HepG2 (cell line): ENCODE measurements around the gene PKN2. TPM values are rescaled to one million over a fixed set of nuclear protein-coding genes. Genes with fewer than 3 reads are reported as not detected.

Experiments used
- CBX1 ChIP-seq: IDR thresholded peaks from one replicate; pipeline ENCODE4 v1.6.1; 2016; ENCODE audit warnings: antibody characterized with exemption, low read depth
- MAFK ChIP-seq, 2 experiments: IDR thresholded peaks in 1 of 2; conservative IDR thresholded peaks in 1 of 2; 2 replicates each; pipeline ENCODE4 v1.6.1; 2011; ENCODE audit warnings: improper control_type of control experiment in 2 of 2, low read length in 2 of 2
- NBN ChIP-seq: fragments of 450-650 bp; conservative IDR thresholded peaks from 2 replicates; pipeline ENCODE4 v1.6.1; 2017
- PLRG1 ChIP-seq: fragments of 450-650 bp; conservative IDR thresholded peaks from 2 replicates; pipeline ENCODE4 v1.6.1; 2016
- ZFP82 ChIP-seq: sonication (generic); formaldehyde crosslinking; IDR thresholded peaks from 2 replicates; pipeline ENCODE4 v1.5.1; 2020; ENCODE audit warnings: mild to moderate bottlenecking, missing genetic modification reagents, borderline replicate concordance
- ZNF292 ChIP-seq: sonication (generic); formaldehyde crosslinking; IDR thresholded peaks from 2 replicates; pipeline ENCODE4 v1.8.1; 2022; ENCODE audit warnings: mild to moderate bottlenecking, low read depth, missing genetic modification reagents, borderline replicate concordance
- ZNF382 ChIP-seq: sonication (generic); formaldehyde crosslinking; IDR thresholded peaks from 2 replicates; pipeline ENCODE4 v1.5.0; 2020; ENCODE audit warnings: missing genetic modification reagents, mild to moderate bottlenecking, borderline replicate concordance
- ZNF441 ChIP-seq: sonication (generic); formaldehyde crosslinking; IDR thresholded peaks from 2 replicates; pipeline ENCODE4 v1.7.0; 2021; ENCODE audit warnings: missing genetic modification reagents, borderline replicate concordance
- polyA plus RNA-seq, 8 experiments: library from polyadenylated mRNA; depleted of rRNA in 3 of 8; stranded (reverse) in 7 of 8; unstranded in 1 of 8; fragments of >200 nt; fragmentation: Illumina TruSeq in 4 of 8; extraction: Trizol in 4 of 8; gene quantifications; 2 replicates each; pipeline versions ENCODE4 v1.2.1 to v1.2.3, GENCODE V29; 2011 to 2016; ENCODE audit warnings: low read depth in 4 of 8, missing spikeins in 1 of 8, mixed read lengths in 1 of 8; ENCODE audit not compliant: insufficient read depth in 1 of 8
- total RNA-seq, 5 experiments: library from RNA; depleted of rRNA; stranded (reverse); fragments of >200 nt; fragmentation: Illumina TruSeq; extraction: Trizol; gene quantifications; 2 replicates each; pipeline ENCODE4 v1.2.3, GENCODE V29; 2016; ENCODE audit warnings: low read depth in 1 of 5
- TF ChIP-seq, protein P1 (sequence below): sonication (generic); formaldehyde crosslinking; IDR thresholded peaks from 2 replicates; pipeline ENCODE4 v1.9.0; 2022; ENCODE audit warnings: missing genetic modification reagents, mild to moderate bottlenecking, borderline replicate concordance
- TF ChIP-seq, protein P2 (sequence below): sonication (generic); formaldehyde crosslinking; IDR thresholded peaks from 2 replicates; pipeline ENCODE4 v1.9.0; 2021; ENCODE audit warnings: mild to moderate bottlenecking, missing genetic modification reagents
- TF ChIP-seq, protein P3 (sequence below): sonication (generic); formaldehyde crosslinking; IDR thresholded peaks from 2 replicates; pipeline ENCODE4 v1.4.0; 2020; ENCODE audit warnings: missing genetic modification reagents
- TF ChIP-seq, protein P4 (sequence below): sonication (generic); formaldehyde crosslinking; IDR thresholded peaks from 2 replicates; pipeline ENCODE4 v1.4.0; 2020; ENCODE audit warnings: missing genetic modification reagents, borderline replicate concordance
- TF ChIP-seq, protein P5 (sequence below): sonication (generic); formaldehyde crosslinking; IDR thresholded peaks from 2 replicates; pipeline ENCODE4 v1.4.0; 2020; ENCODE audit warnings: mild to moderate bottlenecking, missing genetic modification reagents

The PKN2 gene
- total and polyA plus RNA-seq, 2 of the 13 experiments (the other 11 are each of a cell fraction or from before 2014, with no cell fraction given): 17.0 to 29.4 TPM

DNA sequence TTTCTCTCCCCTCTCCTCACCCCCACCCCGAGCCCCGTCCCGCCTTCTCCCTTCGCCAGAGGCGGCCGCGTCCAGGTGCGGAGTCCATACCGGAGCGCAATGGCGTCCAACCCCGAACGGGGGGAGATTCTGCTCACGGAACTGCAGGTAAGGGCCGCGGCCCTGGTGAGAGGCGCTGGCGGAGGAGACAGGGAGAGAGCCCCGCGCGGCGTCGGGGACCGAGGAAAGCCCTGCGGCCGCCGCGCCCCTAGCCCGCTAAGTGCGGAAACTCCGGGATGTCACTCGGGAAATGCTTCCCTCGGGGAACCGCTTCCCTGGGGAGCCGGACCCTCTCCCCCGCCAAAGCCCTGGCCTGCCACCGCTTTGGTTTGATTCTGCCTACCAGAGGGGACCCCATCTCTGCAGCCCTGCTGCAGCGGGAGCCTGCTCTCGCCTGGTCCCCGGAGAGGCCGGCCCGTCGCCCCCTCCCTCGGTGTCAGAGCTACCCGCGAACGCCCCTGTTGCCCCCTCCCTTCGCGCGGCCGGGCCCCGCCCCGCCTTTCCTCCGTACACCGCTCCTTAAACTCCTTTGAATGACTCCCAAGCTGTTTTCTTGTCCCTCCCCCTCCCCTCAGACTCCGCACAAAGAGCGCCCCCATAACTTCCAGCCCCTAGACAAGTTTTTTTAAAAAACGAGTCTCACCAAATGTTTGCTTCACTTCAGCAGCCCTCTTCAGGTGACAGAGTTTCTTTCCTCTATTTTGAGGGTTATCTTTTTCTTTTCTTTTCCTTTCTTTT lies 597 bp downstream of the PKN2 start (continued):
- TF ChIP-seq, protein P1, sequence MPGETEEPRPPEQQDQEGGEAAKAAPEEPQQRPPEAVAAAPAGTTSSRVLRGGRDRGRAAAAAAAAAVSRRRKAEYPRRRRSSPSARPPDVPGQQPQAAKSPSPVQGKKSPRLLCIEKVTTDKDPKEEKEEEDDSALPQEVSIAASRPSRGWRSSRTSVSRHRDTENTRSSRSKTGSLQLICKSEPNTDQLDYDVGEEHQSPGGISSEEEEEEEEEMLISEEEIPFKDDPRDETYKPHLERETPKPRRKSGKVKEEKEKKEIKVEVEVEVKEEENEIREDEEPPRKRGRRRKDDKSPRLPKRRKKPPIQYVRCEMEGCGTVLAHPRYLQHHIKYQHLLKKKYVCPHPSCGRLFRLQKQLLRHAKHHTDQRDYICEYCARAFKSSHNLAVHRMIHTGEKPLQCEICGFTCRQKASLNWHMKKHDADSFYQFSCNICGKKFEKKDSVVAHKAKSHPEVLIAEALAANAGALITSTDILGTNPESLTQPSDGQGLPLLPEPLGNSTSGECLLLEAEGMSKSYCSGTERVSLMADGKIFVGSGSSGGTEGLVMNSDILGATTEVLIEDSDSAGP (CRISPR knock-in tag): 0 out of 2 replicates have a peak, but pooled peaks have one; percentile 12
- no peak for TF ChIP-seq ZNF382 (CRISPR knock-in tag)
- TF ChIP-seq, protein P2, sequence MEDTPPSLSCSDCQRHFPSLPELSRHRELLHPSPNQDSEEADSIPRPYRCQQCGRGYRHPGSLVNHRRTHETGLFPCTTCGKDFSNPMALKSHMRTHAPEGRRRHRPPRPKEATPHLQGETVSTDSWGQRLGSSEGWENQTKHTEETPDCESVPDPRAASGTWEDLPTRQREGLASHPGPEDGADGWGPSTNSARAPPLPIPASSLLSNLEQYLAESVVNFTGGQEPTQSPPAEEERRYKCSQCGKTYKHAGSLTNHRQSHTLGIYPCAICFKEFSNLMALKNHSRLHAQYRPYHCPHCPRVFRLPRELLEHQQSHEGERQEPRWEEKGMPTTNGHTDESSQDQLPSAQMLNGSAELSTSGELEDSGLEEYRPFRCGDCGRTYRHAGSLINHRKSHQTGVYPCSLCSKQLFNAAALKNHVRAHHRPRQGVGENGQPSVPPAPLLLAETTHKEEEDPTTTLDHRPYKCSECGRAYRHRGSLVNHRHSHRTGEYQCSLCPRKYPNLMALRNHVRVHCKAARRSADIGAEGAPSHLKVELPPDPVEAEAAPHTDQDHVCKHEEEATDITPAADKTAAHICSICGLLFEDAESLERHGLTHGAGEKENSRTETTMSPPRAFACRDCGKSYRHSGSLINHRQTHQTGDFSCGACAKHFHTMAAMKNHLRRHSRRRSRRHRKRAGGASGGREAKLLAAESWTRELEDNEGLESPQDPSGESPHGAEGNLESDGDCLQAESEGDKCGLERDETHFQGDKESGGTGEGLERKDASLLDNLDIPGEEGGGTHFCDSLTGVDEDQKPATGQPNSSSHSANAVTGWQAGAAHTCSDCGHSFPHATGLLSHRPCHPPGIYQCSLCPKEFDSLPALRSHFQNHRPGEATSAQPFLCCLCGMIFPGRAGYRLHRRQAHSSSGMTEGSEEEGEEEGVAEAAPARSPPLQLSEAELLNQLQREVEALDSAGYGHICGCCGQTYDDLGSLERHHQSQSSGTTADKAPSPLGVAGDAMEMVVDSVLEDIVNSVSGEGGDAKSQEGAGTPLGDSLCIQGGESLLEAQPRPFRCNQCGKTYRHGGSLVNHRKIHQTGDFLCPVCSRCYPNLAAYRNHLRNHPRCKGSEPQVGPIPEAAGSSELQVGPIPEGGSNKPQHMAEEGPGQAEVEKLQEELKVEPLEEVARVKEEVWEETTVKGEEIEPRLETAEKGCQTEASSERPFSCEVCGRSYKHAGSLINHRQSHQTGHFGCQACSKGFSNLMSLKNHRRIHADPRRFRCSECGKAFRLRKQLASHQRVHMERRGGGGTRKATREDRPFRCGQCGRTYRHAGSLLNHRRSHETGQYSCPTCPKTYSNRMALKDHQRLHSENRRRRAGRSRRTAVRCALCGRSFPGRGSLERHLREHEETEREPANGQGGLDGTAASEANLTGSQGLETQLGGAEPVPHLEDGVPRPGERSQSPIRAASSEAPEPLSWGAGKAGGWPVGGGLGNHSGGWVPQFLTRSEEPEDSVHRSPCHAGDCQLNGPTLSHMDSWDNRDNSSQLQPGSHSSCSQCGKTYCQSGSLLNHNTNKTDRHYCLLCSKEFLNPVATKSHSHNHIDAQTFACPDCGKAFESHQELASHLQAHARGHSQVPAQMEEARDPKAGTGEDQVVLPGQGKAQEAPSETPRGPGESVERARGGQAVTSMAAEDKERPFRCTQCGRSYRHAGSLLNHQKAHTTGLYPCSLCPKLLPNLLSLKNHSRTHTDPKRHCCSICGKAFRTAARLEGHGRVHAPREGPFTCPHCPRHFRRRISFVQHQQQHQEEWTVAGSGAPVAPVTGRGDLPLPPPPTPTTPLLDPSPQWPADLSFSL (CRISPR knock-in tag): no peak
- TF ChIP-seq ZNF292: no peak
- TF ChIP-seq PLRG1: no peak
- TF ChIP-seq CBX1: no peak
- TF ChIP-seq ZNF441: no peak
- TF ChIP-seq, protein P3, sequence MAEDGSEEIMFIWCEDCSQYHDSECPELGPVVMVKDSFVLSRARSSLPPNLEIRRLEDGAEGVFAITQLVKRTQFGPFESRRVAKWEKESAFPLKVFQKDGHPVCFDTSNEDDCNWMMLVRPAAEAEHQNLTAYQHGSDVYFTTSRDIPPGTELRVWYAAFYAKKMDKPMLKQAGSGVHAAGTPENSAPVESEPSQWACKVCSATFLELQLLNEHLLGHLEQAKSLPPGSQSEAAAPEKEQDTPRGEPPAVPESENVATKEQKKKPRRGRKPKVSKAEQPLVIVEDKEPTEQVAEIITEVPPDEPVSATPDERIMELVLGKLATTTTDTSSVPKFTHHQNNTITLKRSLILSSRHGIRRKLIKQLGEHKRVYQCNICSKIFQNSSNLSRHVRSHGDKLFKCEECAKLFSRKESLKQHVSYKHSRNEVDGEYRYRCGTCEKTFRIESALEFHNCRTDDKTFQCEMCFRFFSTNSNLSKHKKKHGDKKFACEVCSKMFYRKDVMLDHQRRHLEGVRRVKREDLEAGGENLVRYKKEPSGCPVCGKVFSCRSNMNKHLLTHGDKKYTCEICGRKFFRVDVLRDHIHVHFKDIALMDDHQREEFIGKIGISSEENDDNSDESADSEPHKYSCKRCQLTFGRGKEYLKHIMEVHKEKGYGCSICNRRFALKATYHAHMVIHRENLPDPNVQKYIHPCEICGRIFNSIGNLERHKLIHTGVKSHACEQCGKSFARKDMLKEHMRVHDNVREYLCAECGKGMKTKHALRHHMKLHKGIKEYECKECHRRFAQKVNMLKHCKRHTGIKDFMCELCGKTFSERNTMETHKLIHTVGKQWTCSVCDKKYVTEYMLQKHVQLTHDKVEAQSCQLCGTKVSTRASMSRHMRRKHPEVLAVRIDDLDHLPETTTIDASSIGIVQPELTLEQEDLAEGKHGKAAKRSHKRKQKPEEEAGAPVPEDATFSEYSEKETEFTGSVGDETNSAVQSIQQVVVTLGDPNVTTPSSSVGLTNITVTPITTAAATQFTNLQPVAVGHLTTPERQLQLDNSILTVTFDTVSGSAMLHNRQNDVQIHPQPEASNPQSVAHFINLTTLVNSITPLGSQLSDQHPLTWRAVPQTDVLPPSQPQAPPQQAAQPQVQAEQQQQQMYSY (CRISPR knock-in tag): no peak
- TF ChIP-seq ZFP82 (CRISPR knock-in tag): no peak
- TF ChIP-seq, protein P4, sequence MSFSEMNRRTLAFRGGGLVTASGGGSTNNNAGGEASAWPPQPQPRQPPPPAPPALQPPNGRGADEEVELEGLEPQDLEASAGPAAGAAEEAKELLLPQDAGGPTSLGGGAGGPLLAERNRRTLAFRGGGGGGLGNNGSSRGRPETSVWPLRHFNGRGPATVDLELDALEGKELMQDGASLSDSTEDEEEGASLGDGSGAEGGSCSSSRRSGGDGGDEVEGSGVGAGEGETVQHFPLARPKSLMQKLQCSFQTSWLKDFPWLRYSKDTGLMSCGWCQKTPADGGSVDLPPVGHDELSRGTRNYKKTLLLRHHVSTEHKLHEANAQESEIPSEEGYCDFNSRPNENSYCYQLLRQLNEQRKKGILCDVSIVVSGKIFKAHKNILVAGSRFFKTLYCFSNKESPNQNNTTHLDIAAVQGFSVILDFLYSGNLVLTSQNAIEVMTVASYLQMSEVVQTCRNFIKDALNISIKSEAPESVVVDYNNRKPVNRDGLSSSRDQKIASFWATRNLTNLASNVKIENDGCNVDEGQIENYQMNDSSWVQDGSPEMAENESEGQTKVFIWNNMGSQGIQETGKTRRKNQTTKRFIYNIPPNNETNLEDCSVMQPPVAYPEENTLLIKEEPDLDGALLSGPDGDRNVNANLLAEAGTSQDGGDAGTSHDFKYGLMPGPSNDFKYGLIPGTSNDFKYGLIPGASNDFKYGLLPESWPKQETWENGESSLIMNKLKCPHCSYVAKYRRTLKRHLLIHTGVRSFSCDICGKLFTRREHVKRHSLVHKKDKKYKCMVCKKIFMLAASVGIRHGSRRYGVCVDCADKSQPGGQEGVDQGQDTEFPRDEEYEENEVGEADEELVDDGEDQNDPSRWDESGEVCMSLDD (CRISPR knock-in tag): no peak
- TF ChIP-seq MAFK (conservative IDR thresholded peaks at IDR 0.05 in 1 of 2, IDR thresholded peaks at IDR 0.05 in 1 of 2; ENCODE audit: low read length in 2 of 2): no peak
- TF ChIP-seq NBN: no peak
- TF ChIP-seq, protein P5, sequence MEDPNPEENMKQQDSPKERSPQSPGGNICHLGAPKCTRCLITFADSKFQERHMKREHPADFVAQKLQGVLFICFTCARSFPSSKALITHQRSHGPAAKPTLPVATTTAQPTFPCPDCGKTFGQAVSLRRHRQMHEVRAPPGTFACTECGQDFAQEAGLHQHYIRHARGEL (CRISPR knock-in tag): no peak
